GM10266 (cell line): ENCODE measurements around the gene NUCB1.
A peak's percentile ranks its signal among the peaks of the same experiment; 100 is the strongest.

ENCODE experiments used
- DNase-seq: peaks from one replicate; pipeline ENCODE4 v3.0.0; 2012; ENCODE audit errors: extremely low spot score
- TF ChIP-seq, protein P1 (sequence below): IDR thresholded peaks from 2 replicates; pipeline ENCODE4 v1.5.1; 2012; ENCODE audit warnings: mild to moderate bottlenecking, low read depth; ENCODE audit not compliant: control insufficient read depth, insufficient read depth; ENCODE audit errors: missing control alignments

NUCB1 gene

DNA sequence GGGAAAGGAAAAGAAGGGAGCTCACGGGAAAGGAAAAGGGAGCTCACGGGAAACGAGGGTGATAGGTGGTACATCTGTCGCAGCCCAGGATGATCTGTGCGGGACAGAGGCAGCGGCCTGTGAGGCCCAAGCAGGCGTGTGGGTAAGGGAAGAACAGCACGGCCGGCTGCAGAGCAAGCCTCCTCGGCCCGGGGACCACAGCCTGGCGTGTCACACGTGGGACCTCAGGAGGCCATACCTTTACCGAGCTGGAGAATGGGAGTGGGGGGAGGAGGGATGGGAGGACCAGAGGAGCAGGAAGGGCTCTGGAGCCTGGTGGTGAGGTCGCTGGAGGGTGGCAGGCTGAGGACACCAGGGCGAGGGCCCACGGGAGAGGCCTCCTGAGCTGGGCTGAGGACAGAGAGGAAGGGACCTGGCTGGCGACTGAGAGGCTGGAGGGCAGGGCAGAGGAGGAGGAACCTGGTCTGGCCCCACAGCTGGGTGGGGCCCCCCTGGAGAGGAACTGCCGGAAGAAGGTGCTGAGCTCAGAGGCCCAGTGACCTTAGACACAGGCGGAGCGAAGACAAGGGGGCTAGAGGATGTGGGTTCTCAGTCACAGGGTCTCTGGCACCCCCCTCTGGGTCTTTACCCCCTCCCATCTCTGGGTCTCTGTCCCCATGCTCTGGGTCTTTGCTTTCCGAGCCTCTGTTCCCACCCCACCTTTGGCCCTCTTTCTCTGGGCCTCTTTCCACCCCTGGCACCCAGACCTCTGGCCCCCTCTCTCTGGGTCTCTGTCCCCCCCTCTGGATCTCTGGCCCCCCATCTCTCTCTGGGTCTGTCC, 62.1 kb downstream of the NUCB1 start:
- DNase-seq = peak; percentile 85
- TF ChIP-seq, protein P1, sequence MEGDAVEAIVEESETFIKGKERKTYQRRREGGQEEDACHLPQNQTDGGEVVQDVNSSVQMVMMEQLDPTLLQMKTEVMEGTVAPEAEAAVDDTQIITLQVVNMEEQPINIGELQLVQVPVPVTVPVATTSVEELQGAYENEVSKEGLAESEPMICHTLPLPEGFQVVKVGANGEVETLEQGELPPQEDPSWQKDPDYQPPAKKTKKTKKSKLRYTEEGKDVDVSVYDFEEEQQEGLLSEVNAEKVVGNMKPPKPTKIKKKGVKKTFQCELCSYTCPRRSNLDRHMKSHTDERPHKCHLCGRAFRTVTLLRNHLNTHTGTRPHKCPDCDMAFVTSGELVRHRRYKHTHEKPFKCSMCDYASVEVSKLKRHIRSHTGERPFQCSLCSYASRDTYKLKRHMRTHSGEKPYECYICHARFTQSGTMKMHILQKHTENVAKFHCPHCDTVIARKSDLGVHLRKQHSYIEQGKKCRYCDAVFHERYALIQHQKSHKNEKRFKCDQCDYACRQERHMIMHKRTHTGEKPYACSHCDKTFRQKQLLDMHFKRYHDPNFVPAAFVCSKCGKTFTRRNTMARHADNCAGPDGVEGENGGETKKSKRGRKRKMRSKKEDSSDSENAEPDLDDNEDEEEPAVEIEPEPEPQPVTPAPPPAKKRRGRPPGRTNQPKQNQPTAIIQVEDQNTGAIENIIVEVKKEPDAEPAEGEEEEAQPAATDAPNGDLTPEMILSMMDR = no peak

DNA sequence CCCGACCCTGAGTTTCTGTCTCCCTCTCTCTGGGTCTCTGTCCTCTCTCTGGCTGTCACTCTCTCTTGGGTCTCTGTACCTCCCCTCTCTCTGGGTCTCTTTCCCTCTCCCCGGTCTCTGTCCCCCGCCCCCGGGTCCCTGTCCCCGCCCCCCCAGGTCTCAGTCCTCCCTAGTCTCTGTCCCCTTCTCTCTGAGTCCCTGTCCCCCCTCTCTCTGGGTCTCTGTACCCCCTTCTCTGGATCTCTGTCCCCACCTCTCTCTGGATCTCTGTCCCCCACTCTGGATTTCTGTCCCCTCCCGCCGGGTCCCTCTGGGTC, 62.7 kb downstream of the NUCB1 start:
- TF ChIP-seq, protein P1 = no peak
- DNase-seq = no peak

DNA sequence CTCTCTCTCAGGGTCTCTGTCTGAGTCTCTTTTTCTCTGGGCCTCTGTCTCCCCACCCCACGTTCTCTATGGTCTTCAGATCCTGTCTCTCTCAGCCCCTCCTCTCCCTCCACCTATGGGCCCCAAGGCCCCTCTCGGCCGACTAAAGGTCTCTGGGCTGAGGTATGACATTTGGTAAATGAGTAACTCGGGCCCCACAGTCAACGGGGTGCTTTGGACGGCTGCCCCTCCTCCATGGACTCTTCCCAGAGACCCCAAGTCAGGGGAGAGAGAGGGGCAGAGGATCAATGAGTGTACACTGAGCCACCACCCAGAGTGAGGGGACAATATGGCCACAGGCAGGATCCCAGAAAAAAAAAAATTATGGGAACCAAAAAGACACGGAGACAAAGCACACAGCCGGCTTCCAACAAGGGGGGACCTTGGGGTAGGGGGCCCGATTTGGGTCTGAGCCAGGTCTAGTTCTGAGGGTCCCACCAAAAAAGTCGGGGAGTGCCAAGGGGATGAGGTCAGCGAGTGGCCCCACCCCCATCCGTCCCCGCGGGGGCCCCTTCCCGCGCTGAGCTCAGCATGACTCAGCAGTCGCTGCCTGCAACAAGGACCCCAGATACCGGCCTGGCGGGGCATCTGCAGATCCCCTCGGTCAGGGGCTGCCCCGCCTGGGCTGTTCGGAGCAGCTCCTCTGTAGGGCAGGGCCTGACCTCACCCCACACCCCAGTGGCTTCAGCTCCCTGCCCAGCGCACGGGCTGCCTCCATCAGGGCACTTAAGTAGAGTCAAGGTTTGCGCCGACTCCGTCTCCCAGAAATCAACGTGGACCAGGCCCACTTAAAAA, 63.5 kb downstream of the NUCB1 start:
- peak; percentile 87 for DNase-seq
- TF ChIP-seq, protein P1 = no peak

DNA sequence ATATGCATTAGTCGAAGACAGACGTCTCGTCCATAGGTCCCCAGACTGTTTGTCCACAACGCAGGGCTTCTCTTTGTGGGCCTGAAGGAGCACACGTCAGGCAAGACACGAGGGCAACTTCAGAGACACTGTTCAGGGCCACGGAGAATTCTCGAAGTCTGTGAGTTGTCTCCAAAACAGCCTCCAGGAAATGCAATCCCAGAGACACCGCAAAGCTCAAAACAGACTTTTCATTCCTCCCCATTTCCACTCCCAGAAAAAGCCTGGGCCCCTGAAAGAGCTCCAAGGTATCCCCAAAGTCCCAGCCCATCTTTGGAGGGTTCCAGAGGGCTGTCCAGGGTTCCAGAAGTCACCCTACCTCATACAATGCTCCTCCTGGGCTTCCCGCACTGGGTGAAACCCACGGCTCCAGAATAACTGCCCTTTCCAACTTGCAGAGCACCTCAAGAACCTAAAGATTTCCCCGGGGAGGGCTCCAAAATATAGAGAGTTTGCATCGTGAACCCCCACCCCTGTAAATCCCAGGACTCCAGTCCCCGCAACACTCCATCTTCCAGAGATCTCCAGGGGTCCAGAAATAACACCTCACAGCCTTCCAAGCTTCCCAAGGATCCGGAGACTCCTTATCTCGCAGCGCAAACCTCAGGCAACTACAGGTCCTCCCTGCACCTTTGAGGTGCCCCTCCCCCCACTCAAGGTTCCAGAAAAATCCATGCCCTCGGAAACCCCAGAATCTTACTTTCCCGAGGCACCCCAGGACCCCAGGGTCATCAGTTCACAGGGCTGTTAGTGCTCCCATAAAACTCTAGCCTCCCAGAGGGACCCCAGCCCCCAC, 64.3 kb downstream of the NUCB1 start:
- no peak for DNase-seq
- TF ChIP-seq, protein P1 = no peak

DNA sequence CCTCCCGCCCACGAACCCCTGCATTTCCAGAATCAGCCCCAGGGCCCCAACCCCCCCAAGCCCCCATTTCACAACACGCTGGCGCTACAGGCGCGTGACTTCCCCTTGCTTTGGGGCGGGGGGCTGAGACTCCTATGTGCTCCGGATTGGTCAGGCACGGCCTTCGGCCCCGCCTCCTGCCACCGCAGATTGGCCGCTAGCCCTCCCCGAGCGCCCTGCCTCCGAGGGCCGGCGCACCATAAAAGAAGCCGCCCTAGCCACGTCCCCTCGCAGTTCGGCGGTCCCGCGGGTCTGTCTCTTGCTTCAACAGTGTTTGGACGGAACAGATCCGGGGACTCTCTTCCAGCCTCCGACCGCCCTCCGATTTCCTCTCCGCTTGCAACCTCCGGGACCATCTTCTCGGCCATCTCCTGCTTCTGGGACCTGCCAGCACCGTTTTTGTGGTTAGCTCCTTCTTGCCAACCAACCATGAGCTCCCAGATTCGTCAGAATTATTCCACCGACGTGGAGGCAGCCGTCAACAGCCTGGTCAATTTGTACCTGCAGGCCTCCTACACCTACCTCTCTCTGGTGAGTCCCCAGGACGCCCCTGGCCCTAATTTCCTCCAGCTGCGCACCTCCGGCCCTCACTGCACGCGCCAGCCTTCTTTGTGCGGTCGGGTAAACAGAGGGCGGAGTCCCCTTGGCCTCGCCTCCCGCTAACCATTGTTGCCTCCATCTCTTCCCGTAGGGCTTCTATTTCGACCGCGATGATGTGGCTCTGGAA, 65.1 kb downstream of the NUCB1 start, which contains the start of gene FTL:
FTL (plus strand) TSS at position 270 of the 766 bp plus-strand sequence; CDS start at position 469, 199 bp downstream.
- TF ChIP-seq, protein P1 = no peak
- peak; percentile 97 for DNase-seq

DNA sequence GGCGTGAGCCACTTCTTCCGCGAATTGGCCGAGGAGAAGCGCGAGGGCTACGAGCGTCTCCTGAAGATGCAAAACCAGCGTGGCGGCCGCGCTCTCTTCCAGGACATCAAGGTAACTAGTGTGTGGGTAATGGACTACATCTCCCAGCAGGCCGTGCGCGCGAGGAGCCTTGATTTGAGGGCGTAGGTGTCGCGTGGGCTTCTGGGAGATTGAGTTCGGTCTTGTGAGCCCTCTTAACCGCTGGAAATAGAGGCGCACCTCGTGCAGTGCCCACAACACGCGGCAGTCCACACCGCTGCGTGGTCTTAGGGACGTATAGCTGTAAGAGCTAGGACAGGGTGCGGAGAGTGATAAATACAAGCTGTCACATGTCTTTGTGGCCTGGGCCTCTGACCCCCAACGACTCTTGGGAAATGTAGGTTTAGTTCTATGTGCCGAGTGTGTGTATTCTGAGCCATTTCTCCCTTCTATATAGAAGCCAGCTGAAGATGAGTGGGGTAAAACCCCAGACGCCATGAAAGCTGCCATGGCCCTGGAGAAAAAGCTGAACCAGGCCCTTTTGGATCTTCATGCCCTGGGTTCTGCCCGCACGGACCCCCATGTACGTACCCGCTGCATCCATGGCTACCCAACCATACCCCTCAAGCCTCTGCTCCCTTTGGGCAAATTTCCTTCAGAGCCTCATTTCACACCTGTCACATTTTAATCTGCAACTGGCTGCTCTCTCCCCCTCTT, 65.9 kb downstream of the NUCB1 start:
- TF ChIP-seq, protein P1 = no peak
- peak; percentile 82 for DNase-seq
